Stimulated activated CD4-positive, alpha-beta T cell treated with anti-CD3 and anti-CD28 coated beads, Interleukin-1b, Interleukin-23, amount 100 ng/mL, for 24 hours (primary cell): Measurements from ENCODE around the gene MATCAP1.

Experiments used
- DNase-seq, 4 experiments: peaks; one replicate each; pipeline ENCODE4 v3.0.0-alpha.2; 2020; ENCODE audit warnings: low read depth in 4 of 4, low spot score in 1 of 4

Gene MATCAP1

GRCh38 chr16:67191995-67192681 lies 8.4 kb upstream of the MATCAP1 start, which contains the start of gene E2F4:
Gene E2F4 (plus strand): TSS chr16:67192155. CDS start chr16:67192228, 73 bp downstream.
- peak; percentile 63 to 86 (median 74) for DNase-seq

- no peak for DNase-seq
These were observed 7.7 kb upstream of the MATCAP1 start for GRCh38 chr16:67191411-67191994.

- DNase-seq: no peak
These were observed 7.0 kb upstream of the MATCAP1 start for GRCh38 chr16:67190448-67191399.

- DNase-seq: no peak
These were observed 6.3 kb upstream of the MATCAP1 start, which contains the start of gene EXOC3L1 for GRCh38 chr16:67190041-67190440. Gene EXOC3L1 (minus strand): TSS chr16:67190136. CDS start chr16:67189676, 460 bp downstream.

GRCh38 chr16:67188798-67189197 lies 5.0 kb upstream of the MATCAP1 start:
- DNase-seq: no peak

GRCh38 chr16:67188323-67188722 lies 4.6 kb upstream of the MATCAP1 start:
- no peak for DNase-seq

- DNase-seq: no peak
These were observed 3.6 kb upstream of the MATCAP1 start for GRCh38 chr16:67187175-67187890.

GRCh38 chr16:67186550-67186950 lies 2.8 kb upstream of the MATCAP1 start:
- no peak for DNase-seq

GRCh38 chr16:67185651-67186134 lies 1.9 kb upstream of the MATCAP1 start:
- no peak for DNase-seq

GRCh38 chr16:67184995-67185650 lies 1.4 kb upstream of the MATCAP1 start:
- peak; percentile 70 to 74 (median 74) for DNase-seq

- no peak for DNase-seq
These were observed 761 bp upstream of the MATCAP1 start for GRCh38 chr16:67184453-67184994.

GRCh38 chr16:67183284-67183626 lies 508 bp downstream of the MATCAP1 start:
- DNase-seq: no peak

GRCh38 chr16:67182288-67182687 lies 1.5 kb downstream of the MATCAP1 start:
- no peak for DNase-seq

- no peak for DNase-seq
These were observed 2.4 kb downstream of the MATCAP1 start for GRCh38 chr16:67181346-67181745.

GRCh38 chr16:67180166-67180565 lies 3.6 kb downstream of the MATCAP1 start:
- no peak for DNase-seq

GRCh38 chr16:67179421-67180080 lies 4.2 kb downstream of the MATCAP1 start:
- DNase-seq: no peak

- no peak for DNase-seq
These were observed 5.7 kb downstream of the MATCAP1 start for GRCh38 chr16:67177743-67178699.

- no peak for DNase-seq
These were observed 7.1 kb downstream of the MATCAP1 start for GRCh38 chr16:67176662-67177061.
